ENCODE data around the gene USP40.

Gene USP40

GRCh38 chr2:233474308-233475160 is 92.0 kb downstream of the USP40 start:
- no peak for DNase-seq

- DNase-seq, result no peak
These were observed 92.7 kb downstream of the USP40 start for GRCh38 chr2:233473878-233474277.

DNA sequence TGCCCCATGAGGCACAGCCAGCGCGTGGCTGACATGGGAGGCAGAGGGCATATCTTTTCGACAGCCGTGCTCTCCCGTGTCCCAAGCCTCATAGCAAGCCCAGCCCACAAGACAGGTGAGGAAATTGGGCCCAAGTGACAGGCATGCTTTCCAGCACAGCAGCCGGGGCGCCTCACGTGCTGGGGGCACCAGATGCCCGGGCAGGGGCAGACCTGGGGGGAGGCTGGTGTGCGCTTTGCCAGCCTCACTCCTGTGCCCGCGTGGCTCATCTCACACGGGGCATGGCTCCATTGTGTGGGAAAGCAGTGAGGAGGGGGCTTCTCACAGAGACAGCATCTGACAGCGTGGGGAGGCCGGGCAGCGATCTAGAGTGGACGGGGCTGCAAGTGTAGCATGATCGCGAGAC is 93.2 kb downstream of the USP40 start:
- no peak for DNase-seq

DNA sequence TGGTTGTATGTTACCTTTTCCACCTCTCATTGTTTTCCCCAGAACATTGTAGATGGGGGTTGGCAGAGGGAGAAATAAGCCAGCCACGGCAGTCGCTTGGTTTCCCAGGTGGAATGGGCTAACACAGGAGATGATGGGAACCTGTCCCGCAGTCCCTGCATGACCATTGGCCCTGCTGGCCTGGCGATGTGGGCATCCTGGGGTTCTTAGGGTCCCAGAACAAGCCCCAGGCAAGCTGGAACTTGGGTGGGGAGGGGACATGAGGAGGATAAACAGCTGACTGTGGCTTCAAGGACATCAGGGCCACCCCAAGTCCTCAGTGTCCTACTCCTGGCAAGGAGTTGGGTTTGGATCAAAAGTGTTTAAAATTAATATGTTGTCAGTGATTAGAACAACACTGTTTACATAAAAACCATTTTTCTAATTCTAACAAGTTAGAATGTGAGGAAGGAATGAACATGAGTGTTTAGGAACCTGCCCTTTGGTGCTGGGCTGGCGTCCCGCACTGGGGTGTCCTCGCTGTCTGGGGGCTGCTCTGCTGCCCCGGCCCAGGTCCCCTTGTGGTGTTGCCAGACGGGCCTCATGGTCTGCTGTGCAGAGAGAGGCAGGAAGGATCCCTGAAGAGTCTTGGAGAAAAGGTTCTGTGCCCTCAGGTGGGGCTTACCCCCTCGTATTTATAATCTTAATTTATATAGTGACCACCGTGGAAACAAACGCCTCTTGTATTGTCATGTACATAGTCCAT is 95.1 kb downstream of the USP40 start:
- no peak for DNase-seq

DNA sequence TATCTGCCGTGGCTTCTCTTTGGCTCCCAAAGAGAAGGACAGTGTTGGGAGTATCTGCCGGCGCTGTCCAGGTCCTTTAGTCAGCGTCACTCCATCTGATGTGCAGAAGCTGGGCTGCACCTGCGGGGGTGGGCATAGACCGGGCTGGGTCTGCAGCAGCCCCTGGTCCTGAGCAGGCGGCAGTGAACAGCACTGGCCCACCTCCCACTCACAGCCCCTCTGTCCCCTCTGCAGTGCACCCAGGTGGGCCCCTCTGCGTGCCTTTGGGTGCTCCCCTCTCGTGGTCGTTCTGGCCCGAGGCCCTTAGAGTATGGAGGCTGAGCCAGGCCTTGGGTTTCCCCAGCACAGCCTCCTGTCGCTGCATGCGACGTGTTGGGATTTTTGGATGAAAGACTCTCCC is 95.7 kb downstream of the USP40 start:
- DNase-seq, result no peak

DNA sequence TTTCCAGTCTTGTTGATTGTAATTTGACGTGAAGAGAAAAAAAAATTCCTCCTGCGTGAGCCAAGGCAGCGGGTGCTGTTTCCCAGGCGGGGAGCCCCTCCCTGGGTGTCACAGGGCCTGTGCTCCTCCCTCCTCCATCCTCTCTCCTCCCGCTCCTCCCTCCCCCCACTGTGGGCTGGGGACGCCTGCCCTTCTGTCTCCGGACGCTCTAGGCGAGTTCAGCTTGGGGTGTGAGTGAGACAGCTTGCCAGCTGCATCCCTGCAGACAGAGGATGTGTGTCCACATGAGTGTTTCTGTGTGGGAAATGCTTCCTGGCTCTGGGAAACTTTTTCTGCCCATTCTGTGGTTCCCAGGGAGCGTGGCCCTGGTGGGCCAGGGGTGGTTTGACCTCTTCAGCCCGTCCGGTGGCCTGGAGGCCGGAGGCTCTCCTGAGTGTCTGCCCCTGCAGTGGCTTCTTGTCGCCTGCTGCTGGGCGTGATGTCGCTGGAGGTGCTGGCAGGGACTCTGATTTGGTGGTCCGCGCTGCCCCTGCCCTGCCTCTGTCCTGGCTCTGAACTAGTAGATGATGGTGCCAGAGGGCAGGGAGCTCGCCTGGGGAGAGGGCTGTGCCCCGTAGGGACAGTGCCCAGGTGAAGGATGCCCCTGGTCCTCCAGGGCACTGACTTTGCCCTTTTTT is 96.4 kb downstream of the USP40 start:
- no peak for DNase-seq

DNA sequence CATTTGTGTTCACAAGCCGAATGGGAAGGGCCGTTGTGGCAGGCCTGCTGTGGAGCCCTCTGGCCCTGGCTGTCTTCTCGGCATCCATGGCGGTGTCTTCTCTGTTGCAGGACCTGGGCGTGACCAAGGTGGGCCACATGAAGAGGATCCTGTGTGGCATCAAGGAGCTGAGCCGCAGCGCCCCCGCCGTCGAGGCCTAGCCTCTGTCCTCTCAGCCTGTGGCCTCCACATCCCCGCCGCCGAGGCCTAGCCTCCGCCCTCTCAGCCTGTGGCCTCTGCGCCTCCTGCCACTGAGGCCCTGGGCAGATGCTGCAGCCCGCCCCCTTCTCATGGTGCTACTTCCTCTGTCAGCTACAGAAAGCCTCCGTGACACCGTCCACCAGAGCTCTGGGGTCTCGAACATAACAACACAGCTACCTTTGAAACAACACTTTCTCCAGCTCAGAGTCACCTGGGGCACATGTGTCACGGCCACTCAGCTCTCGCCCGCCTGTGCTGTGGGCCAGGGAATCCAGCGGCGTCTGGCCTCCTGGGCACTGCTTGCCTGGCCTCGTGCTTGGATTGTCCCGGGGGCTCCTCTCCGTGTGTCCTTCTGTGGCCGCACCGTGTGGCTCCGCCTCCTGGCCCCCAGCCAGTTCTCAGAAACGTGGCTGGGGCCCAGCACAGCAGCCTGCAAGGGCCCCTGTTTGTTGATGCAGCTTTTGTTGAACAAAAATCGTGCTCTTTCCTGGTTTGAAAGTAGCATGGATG is 97.1 kb downstream of the USP40 start:
- DNase-seq, result no peak

DNA sequence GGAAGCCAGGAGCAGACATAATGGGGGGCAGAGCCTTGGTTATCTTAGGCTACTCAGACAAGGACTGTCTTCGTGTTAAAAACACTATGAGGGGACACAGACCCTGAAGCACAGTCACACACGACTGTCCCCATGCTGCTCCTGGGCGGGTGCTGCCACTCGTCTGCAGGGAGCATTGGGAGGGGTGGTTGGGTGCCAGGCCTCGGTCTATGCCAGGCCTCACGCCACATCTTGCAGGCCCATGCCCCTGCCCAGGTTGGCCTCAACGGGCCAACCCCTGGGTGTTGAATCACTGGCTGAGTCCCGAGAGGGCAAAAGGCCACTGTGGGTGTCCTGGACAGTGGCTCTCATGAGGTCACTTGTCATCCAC is 97.9 kb downstream of the USP40 start:
- DNase-seq, result no peak

- DNase-seq, result no peak
These were observed 98.4 kb downstream of the USP40 start for GRCh38 chr2:233468047-233468740.

DNA sequence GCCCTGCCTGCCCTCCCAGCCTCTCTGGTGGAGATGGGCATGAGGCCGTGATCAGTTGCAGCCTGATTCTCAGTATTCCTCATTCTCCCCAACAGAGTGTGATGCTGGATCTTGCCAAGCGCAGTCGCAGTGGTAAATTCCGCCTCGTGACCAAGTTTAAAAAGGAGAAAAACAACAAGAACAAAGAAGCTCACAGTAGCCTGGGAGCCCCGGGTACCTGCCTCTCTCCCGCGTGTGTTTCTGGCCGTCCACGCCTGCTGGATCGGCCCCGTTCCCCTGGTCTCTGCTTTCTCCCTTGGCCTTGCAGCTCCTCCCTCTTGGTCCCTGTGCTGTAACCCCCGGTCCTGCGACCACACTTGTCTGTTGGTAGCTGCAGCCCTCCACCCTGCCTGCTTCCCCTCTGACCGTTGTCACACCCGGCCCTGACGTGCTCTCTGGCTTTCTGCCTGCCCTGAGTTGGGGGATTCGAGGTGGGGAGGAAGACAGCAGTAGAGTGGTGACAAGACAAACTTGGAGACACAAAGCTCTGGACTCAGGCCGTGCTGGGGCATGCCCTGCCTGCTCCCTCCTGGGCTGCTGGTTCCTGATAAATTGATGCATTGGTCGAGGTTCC is 99.5 kb downstream of the USP40 start:
- DNase-seq, result no peak

GRCh38 chr2:233464531-233465240 is 101.9 kb downstream of the USP40 start:
- no peak for DNase-seq

- no peak for DNase-seq
These were observed 102.5 kb downstream of the USP40 start for GRCh38 chr2:233464056-233464455.

DNA sequence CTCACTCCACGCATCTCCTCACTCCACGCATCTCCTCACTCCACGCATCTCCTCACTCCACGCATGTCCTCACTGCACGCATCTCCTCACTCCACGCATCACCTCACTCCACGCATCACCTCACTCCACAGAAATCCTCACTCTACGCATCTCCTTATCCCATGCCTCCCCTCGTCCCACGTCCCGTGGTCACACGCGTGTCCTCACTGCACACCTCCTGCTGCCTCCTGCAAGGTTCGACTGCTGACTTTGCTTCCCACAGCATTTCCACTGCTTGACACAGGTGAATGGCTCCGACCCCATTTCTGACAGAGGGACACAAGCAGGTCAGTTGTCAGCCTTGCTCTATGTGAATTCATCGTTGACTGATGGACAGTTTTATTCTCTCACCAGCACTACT is 103.0 kb downstream of the USP40 start:
- DNase-seq, result no peak

GRCh38 chr2:233462826-233463470 is 103.6 kb downstream of the USP40 start:
- DNase-seq, result no peak

- no peak for DNase-seq
These were observed 104.3 kb downstream of the USP40 start for GRCh38 chr2:233462202-233462785.

GRCh38 chr2:233461481-233461891 is 105.1 kb downstream of the USP40 start:
- no peak for DNase-seq

DNA sequence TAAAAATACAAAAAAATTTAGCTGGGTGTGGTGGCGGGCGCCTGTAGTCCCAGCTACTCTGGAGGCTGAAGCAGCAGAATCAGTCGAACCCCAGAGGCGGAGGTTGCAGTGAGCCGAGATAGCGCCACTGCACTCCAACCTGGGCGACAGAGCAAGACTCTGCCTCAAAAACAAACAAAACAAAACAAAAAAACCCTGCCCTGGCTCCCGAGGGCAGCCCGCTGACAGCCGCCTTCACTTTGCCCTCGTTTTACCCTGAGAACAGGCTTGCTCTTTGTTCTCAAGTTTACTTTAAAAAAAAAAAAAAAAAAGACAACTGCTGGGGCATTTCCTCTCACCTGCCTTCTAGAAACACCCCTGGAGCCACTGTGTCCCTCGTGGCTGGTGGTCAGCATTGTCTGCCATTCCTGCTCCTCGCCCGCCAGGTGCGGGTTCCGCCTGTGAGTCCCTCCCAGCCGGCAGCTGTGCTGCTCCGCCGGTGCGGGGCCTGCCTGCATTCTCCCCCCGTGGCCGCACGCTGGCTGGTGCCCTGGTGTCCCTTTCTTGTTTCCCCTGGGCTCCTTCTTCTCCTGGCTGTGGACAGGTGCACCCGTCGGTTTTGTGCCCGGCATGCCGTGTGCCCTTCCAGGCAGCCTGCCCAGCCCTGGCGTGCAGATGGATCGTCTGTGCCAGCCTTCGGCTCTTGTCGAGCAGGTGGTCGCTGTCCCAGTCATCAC is 105.7 kb downstream of the USP40 start:
- DNase-seq, result no peak

- DNase-seq, result no peak
These were observed 107.2 kb downstream of the USP40 start for GRCh38 chr2:233459426-233459825.

DNA sequence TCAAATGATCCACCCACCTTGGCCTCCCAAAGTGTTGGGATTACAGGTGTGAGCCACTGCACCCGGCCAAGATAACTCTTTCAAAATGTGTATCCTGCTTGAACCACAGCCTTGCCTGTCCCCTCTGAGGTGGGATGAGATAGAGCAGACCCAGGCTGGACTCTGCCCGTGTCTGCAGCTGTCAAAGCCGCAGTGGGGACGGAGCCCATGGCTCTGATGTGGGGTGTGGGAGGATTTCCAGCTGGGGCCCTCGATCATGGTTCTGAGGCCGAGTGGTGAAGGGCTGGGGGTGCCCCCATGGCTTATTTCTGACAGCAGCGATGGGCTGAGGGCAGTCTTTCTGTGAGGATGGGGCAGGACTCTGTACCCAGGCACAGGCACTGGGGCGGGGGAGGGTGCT is 107.8 kb downstream of the USP40 start:
- DNase-seq, result no peak

Measured in KG1 (cell line).